PC-9 (cell line): ENCODE results near the gene HBS1L. TPM values are rescaled to one million over a fixed set of nuclear protein-coding genes. Genes with fewer than 3 reads are reported as not detected.

Experiments
- BruUV-seq: library from RNA; stranded (reverse); fragments of 400-500 nt; replicated peaks from 2 replicates; lab custom pipeline; 2021; lab: Mats Ljungman, UMichigan
- CTCF ChIA-PET: fragments of 300-600 bp; sonication (Branson Sonifier 250); formaldehyde crosslinking; loops from one replicate; lab custom pipeline; 2022; ENCODE audit warnings: antibody characterized with exemption; lab: Charles Lee
- POLR2A ChIA-PET: fragments of 300-600 bp; sonication (Branson Sonifier 250); formaldehyde crosslinking; loops from one replicate; lab custom pipeline; 2022; ENCODE audit warnings: antibody characterized with exemption; ENCODE audit not compliant: unreplicated experiment; lab: Charles Lee
- DNase-seq, 2 experiments: peaks; one replicate each; pipeline versions ENCODE4 v3.0.0 to v3.0.0-alpha.2; 2015 to 2022; ENCODE audit warnings: mixed read lengths in 1 of 2
- H2AFZ ChIP-seq: fragments of 200-600 bp; sonication (generic); 2 replicates; pipeline ENCODE4 v1.8.1; 2017; ENCODE audit warnings: antibody characterized with exemption
- H3F3A ChIP-seq: fragments of 200-600 bp; sonication (generic); 2 replicates; pipeline ENCODE4 v1.8.1; 2017; ENCODE audit warnings: antibody characterized with exemption, mild to moderate bottlenecking, low read depth; ENCODE audit not compliant: insufficient read depth
- H3K27ac ChIP-seq: fragments of 200-600 bp; sonication (generic); 2 replicates; pipeline ENCODE4 v1.6.1; 2016; ENCODE audit warnings: mixed run types
- H3K27me3 ChIP-seq: fragments of 200-600 bp; sonication (generic); 2 replicates; pipeline ENCODE4 v1.6.1; 2016; ENCODE audit warnings: low read depth, mixed run types; ENCODE audit not compliant: insufficient read depth
- H3K36me3 ChIP-seq: fragments of 200-600 bp; sonication (generic); 2 replicates; pipeline ENCODE4 v1.6.1; 2016; ENCODE audit warnings: low read depth, mixed run types
- H3K4me1 ChIP-seq: fragments of 200-600 bp; sonication (generic); replicated peaks from 2 replicates; pipeline ENCODE4 v1.6.1; 2016; ENCODE audit warnings: mixed run types; ENCODE audit not compliant: insufficient read depth
- H3K4me2 ChIP-seq: fragments of 200-600 bp; sonication (generic); 2 replicates; pipeline ENCODE4 v1.6.1; 2017; ENCODE audit warnings: mixed run types
- H3K4me3 ChIP-seq: fragments of 200-600 bp; sonication (generic); 2 replicates; pipeline ENCODE4 v1.6.1; 2016; ENCODE audit warnings: mixed run types
- H3K79me2 ChIP-seq: fragments of 200-600 bp; sonication (generic); 2 replicates; pipeline ENCODE4 v1.6.1; 2017; ENCODE audit warnings: low read depth, mixed run types
- H3K9me2 ChIP-seq: fragments of 200-600 bp; sonication (generic); 2 replicates; pipeline ENCODE4 v1.8.1; 2017; ENCODE audit warnings: mild to moderate bottlenecking; ENCODE audit not compliant: insufficient read depth
- H3K9me3 ChIP-seq: fragments of 200-600 bp; sonication (generic); 2 replicates; pipeline ENCODE4 v1.8.1; 2016; ENCODE audit warnings: low read depth; ENCODE audit not compliant: insufficient read depth
- H4K20me1 ChIP-seq: fragments of 200-600 bp; sonication (generic); 2 replicates; pipeline ENCODE4 v1.8.1; 2017; ENCODE audit not compliant: insufficient read depth
- CTCF ChIP-seq: fragments of 200-600 bp; sonication (generic); conservative IDR thresholded peaks from 2 replicates; pipeline ENCODE4 v1.6.1; 2017; ENCODE audit warnings: mixed run types, antibody characterized with exemption, mild to moderate bottlenecking, moderate library complexity
- EZH2 ChIP-seq: fragments of 200-600 bp; sonication (generic); IDR thresholded peaks from 2 replicates; pipeline ENCODE4 v1.8.0; 2017; ENCODE audit warnings: antibody characterized with exemption, low read depth
- intact Hi-C: fragments of 100-400 bp; cut with micrococcal nuclease; formaldehyde crosslinking; loops from one replicate; pipeline ENCODE4 v1.10.0; 2022; ENCODE audit not compliant: unreplicated experiment
- total RNA-seq: library from RNA; stranded (reverse); gene quantifications from 2 replicates; pipeline ENCODE4 v1.2.3, GENCODE V29; 2021

Gene HBS1L
- total RNA-seq, 1 experiment from 2014 or later, result 84.4 TPM

- CTCF ChIA-PET, result no interaction called here
- H4K20me1 ChIP-seq, result peaks cover 44% of the 10 kb centered on the region
Observed at GRCh38 chr6:135048915-135049314, 5.7 kb downstream of the HBS1L start.

GRCh38 chr6:135047336-135047735 is 7.3 kb downstream of the HBS1L start:
- Histone ChIP-seq H4K20me1 (peaks cover 60% of the 10 kb centered on the region), H3K4me1 (no peaks in the 10 kb centered on the region), H3K27me3 (no peaks in the 10 kb centered on the region), H3K36me3 (peaks cover 21% of the 10 kb centered on the region), H3F3A (no peaks in the 10 kb centered on the region), H3K4me3 (no peak overlapping the region), H3K9me3 (no peaks in the 10 kb centered on the region), H2AFZ (no peak overlapping the region), H3K79me2 (peaks cover 96% of the 10 kb centered on the region), H3K27ac (no peak overlapping the region), H3K4me2 (no peak overlapping the region), H3K9me2 (no peaks in the 10 kb centered on the region)
- TF ChIP-seq CTCF (no peak), EZH2 (no peak)
- intact Hi-C loops, result no loop called here
- ChIA-PET CTCF (no interaction called here), POLR2A (no interaction called here)
- BruUV-seq, result no TSS peak
- no peak for DNase-seq

More at GRCh38 chr6:135048915-135049314, 5.7 kb downstream of the HBS1L start:
- POLR2A ChIA-PET, result no interaction called here
- no TSS peak for BruUV-seq
- Histone ChIP-seq H3K4me1 (peaks cover 14% of the 10 kb centered on the region), H3K4me3 (no peak overlapping the region), H3K27me3 (no peaks in the 10 kb centered on the region), H3F3A (no peaks in the 10 kb centered on the region), H3K79me2 (peaks cover 98% of the 10 kb centered on the region), H2AFZ (no peak overlapping the region), H3K9me2 (no peaks in the 10 kb centered on the region), H3K4me2 (no peak overlapping the region), H3K9me3 (no peaks in the 10 kb centered on the region), H3K36me3 (peaks cover 12% of the 10 kb centered on the region), H3K27ac (no peak overlapping the region)
- no peak for TF ChIP-seq EZH2
- TF ChIP-seq CTCF, result no peak
- DNase-seq, result no peak
- intact Hi-C loops, result no loop called here

- Histone ChIP-seq H4K20me1 (peaks cover 64% of the 10 kb centered on the region), H3K27ac (no peak overlapping the region), H3K4me3 (no peak overlapping the region), H3K4me1 (no peaks in the 10 kb centered on the region), H3K27me3 (no peaks in the 10 kb centered on the region), H2AFZ (no peak overlapping the region), H3K79me2 (peaks cover 96% of the 10 kb centered on the region), H3K36me3 (peaks cover 21% of the 10 kb centered on the region), H3K4me2 (no peak overlapping the region), H3F3A (no peaks in the 10 kb centered on the region), H3K9me3 (no peaks in the 10 kb centered on the region), H3K9me2 (no peaks in the 10 kb centered on the region)
- BruUV-seq, result no TSS peak
- TF ChIP-seq CTCF (no peak), EZH2 (no peak)
- ChIA-PET CTCF (no interaction called here), POLR2A (no interaction called here)
- intact Hi-C loops, result no loop called here
- DNase-seq, result no peak
Observed at GRCh38 chr6:135046912-135047311, 7.7 kb downstream of the HBS1L start.
